IPS-20b (cell line): ENCODE measurements around the gene CEP57L1.
"Not testable (repeated sequence)": the region's sequence is repeated elsewhere in the genome, so short reads cannot be mapped to it uniquely, and the experiment has no call there.

ENCODE experiments used
- H3K27ac ChIP-seq: one replicate; pipeline ENCODE4 v1.5.1; 2013; ENCODE audit warnings: low read length
- H3K27me3 ChIP-seq: 2 replicates; pipeline ENCODE4 v1.6.1; 2013; ENCODE audit warnings: mild to moderate bottlenecking, low read length, inconsistent platforms; ENCODE audit not compliant: insufficient read depth
- H3K36me3 ChIP-seq: 2 replicates; pipeline ENCODE4 v1.6.1; 2013; ENCODE audit warnings: low read depth, mild to moderate bottlenecking, inconsistent platforms, low read length, moderate library complexity; ENCODE audit not compliant: insufficient read depth
- H3K4me1 ChIP-seq: 2 replicates; pipeline ENCODE4 v1.6.1; 2013; ENCODE audit warnings: mild to moderate bottlenecking, control low read depth, inconsistent platforms, low read length, moderate library complexity; ENCODE audit not compliant: insufficient read depth
- H3K4me3 ChIP-seq: 2 replicates; pipeline ENCODE4 v1.5.1; 2013; ENCODE audit warnings: mild to moderate bottlenecking, low read length, inconsistent platforms
- H3K9ac ChIP-seq: 2 replicates; pipeline ENCODE4 v1.6.1; 2013; ENCODE audit warnings: low read depth, mild to moderate bottlenecking, inconsistent platforms, low read length, moderate library complexity
- H3K9me3 ChIP-seq: 2 replicates; pipeline ENCODE4 v1.6.1; 2013; ENCODE audit warnings: mild to moderate bottlenecking, low read depth, low read length, inconsistent platforms; ENCODE audit not compliant: insufficient read depth

CEP57L1 gene

GRCh38 chr6:109075934-109076333 lies 19.4 kb upstream of the CEP57L1 start:
- H3K4me1 ChIP-seq: no peaks in the 10 kb centered on the region; the same call in 1 of the 2 replicates
- H3K9me3 ChIP-seq: no peaks in the 10 kb centered on the region
- no peak overlapping the region for H3K4me3 ChIP-seq
- H3K9ac ChIP-seq: no peak overlapping the region
- no peak overlapping the region for H3K27ac ChIP-seq
- H3K36me3 ChIP-seq: no peaks in the 10 kb centered on the region
- no peaks in the 10 kb centered on the region for H3K27me3 ChIP-seq

GRCh38 chr6:109076377-109076776 lies 18.9 kb upstream of the CEP57L1 start:
- no peaks in the 10 kb centered on the region; the same call in 1 of the 2 replicates for H3K4me1 ChIP-seq
- H3K27me3 ChIP-seq: no peaks in the 10 kb centered on the region
- H3K36me3 ChIP-seq: no peaks in the 10 kb centered on the region
- H3K27ac ChIP-seq: no peak overlapping the region
- no peak overlapping the region for H3K9ac ChIP-seq
- no peak overlapping the region for H3K4me3 ChIP-seq
- H3K9me3 ChIP-seq: no peaks in the 10 kb centered on the region

GRCh38 chr6:109079981-109080380 lies 15.3 kb upstream of the CEP57L1 start:
- Histone ChIP-seq H3K9me3 (no peaks in the 10 kb centered on the region), H3K36me3 (no peaks in the 10 kb centered on the region), H3K4me3 (no peak overlapping the region), H3K4me1 (no peaks in the 10 kb centered on the region), H3K27me3 (no peaks in the 10 kb centered on the region), H3K9ac (no peak overlapping the region), H3K27ac (no peak overlapping the region)

- H3K27ac ChIP-seq: no peak overlapping the region
- no peaks in the 10 kb centered on the region for H3K36me3 ChIP-seq
- H3K9ac ChIP-seq: no peak overlapping the region
- no peaks in the 10 kb centered on the region for H3K4me1 ChIP-seq
- H3K4me3 ChIP-seq: no peak overlapping the region
- no peaks in the 10 kb centered on the region for H3K27me3 ChIP-seq
- no peaks in the 10 kb centered on the region for H3K9me3 ChIP-seq
These were observed 14.3 kb upstream of the CEP57L1 start for GRCh38 chr6:109081026-109081425.

GRCh38 chr6:109081516-109082187 lies 13.7 kb upstream of the CEP57L1 start:
- H3K9ac ChIP-seq: no peak overlapping the region
- no peaks in the 10 kb centered on the region for H3K36me3 ChIP-seq
- H3K27me3 ChIP-seq: no peaks in the 10 kb centered on the region
- H3K4me3 ChIP-seq: no peak overlapping the region
- no peak overlapping the region for H3K27ac ChIP-seq
- H3K9me3 ChIP-seq: no peaks in the 10 kb centered on the region
- no peaks in the 10 kb centered on the region for H3K4me1 ChIP-seq

- H3K4me1 ChIP-seq: no peaks in the 10 kb centered on the region
- H3K4me3 ChIP-seq: no peak overlapping the region
- no peak overlapping the region for H3K9ac ChIP-seq
- H3K9me3 ChIP-seq: no peaks in the 10 kb centered on the region
- H3K27me3 ChIP-seq: no peaks in the 10 kb centered on the region
- H3K36me3 ChIP-seq: no peaks in the 10 kb centered on the region
- H3K27ac ChIP-seq: no peak overlapping the region
These were observed 13.1 kb upstream of the CEP57L1 start for GRCh38 chr6:109082188-109082577.

GRCh38 chr6:109083657-109084056 lies 11.7 kb upstream of the CEP57L1 start:
- Histone ChIP-seq H3K9me3 (no peaks in the 10 kb centered on the region), H3K27me3 (no peaks in the 10 kb centered on the region), H3K4me1 (no peaks in the 10 kb centered on the region), H3K4me3 (no peak overlapping the region), H3K9ac (no peak overlapping the region), H3K36me3 (no peaks in the 10 kb centered on the region), H3K27ac (no peak overlapping the region)

- H3K36me3 ChIP-seq, H3K27ac ChIP-seq: not testable (repeated sequence)
These were observed 11.2 kb upstream of the CEP57L1 start for GRCh38 chr6:109084146-109084545.

GRCh38 chr6:109087661-109088264 lies 7.5 kb upstream of the CEP57L1 start:
- Histone ChIP-seq H3K9ac (no peak overlapping the region), H3K36me3 (no peaks in the 10 kb centered on the region), H3K9me3 (no peaks in the 10 kb centered on the region), H3K27ac (no peak overlapping the region), H3K4me1 (peaks cover 9% of the 10 kb centered on the region), H3K27me3 (no peaks in the 10 kb centered on the region), H3K4me3 (no peak overlapping the region)

More at GRCh38 chr6:109084146-109084545, 11.2 kb upstream of the CEP57L1 start:
- H3K9ac ChIP-seq, H3K4me1 ChIP-seq, H3K27me3 ChIP-seq, H3K4me3 ChIP-seq, H3K9me3 ChIP-seq: not testable (repeated sequence)

- Histone ChIP-seq H3K36me3 (no peaks in the 10 kb centered on the region), H3K27me3 (no peaks in the 10 kb centered on the region), H3K9me3 (no peaks in the 10 kb centered on the region), H3K4me1 (peaks cover 12% of the 10 kb centered on the region), H3K4me3 (no peak overlapping the region), H3K9ac (no peak overlapping the region), H3K27ac (no peak overlapping the region)
These were observed 6.3 kb upstream of the CEP57L1 start for GRCh38 chr6:109088995-109089394.

- Histone ChIP-seq H3K36me3 (no peaks in the 10 kb centered on the region), H3K4me1 (peaks cover 17% of the 10 kb centered on the region), H3K9ac (no peak overlapping the region), H3K9me3 (no peaks in the 10 kb centered on the region), H3K4me3 (no peak overlapping the region), H3K27ac (no peak overlapping the region), H3K27me3 (no peaks in the 10 kb centered on the region)
These were observed 3.8 kb upstream of the CEP57L1 start for GRCh38 chr6:109091314-109092024.

- H3K27me3 ChIP-seq: no peaks in the 10 kb centered on the region
- H3K36me3 ChIP-seq: no peaks in the 10 kb centered on the region
- peak overlapping the region; percentile 98; the same call in 1 of the 2 replicates for H3K4me3 ChIP-seq
- H3K9ac ChIP-seq: no peak overlapping the region
- no peak overlapping the region for H3K27ac ChIP-seq
- no peaks in the 10 kb centered on the region for H3K9me3 ChIP-seq
- H3K4me1 ChIP-seq: peaks cover 17% of the 10 kb centered on the region
These were observed 3.2 kb upstream of the CEP57L1 start for GRCh38 chr6:109092074-109092473.
